ENCODE data around the gene DPP7.

DNA sequence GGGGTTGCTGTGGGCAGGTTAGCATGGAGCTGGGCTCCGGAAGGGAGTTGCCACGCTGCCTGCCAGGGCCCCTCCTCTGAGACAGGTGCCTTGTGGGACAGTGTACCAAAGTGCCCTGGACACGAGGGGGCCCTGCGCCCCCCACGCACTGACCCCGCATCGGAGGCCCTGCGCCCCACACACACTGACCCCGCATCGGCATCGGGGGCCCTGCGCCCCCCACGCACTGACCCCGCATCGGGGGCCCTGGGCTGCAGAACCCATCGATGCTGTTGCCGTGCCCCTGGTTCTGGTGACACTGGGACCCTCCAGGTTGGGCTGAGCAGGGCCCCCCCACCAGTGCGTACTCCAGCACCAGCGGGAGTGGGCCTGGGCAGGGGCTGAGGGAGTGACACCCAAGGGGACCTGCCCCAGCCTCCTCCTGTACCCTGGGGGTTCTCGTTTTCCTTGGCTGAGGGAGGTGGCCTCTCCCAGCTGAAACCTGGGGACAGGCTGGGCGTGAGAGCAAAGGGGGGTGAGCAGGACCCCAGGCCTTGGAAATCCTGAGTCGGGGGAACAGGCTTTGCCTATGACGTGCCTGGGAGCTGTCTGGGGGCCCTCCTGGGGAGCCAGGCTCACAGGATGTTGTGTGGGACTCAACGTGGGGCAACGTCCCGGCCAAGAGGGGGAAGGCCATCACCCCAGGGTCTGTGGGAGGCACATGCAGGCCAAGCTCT is 51.1 kb downstream of the DPP7 start:
- no peak for TF ChIP-seq POLR2A (IDR thresholded peaks at IDR 0.05)
- TF ChIP-seq, protein P1, sequence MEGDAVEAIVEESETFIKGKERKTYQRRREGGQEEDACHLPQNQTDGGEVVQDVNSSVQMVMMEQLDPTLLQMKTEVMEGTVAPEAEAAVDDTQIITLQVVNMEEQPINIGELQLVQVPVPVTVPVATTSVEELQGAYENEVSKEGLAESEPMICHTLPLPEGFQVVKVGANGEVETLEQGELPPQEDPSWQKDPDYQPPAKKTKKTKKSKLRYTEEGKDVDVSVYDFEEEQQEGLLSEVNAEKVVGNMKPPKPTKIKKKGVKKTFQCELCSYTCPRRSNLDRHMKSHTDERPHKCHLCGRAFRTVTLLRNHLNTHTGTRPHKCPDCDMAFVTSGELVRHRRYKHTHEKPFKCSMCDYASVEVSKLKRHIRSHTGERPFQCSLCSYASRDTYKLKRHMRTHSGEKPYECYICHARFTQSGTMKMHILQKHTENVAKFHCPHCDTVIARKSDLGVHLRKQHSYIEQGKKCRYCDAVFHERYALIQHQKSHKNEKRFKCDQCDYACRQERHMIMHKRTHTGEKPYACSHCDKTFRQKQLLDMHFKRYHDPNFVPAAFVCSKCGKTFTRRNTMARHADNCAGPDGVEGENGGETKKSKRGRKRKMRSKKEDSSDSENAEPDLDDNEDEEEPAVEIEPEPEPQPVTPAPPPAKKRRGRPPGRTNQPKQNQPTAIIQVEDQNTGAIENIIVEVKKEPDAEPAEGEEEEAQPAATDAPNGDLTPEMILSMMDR (IDR thresholded peaks at IDR 0.05) = no peak
